A549 (cell line): ENCODE data around the gene ARL3. TPM values are rescaled to one million over a fixed set of nuclear protein-coding genes. Genes with fewer than 3 reads are reported as not detected.
A peak's percentile ranks its signal among the peaks of the same experiment; 100 is the strongest.

ENCODE experiments used
- ATAC-seq, 2 experiments: fragments of 200-7000 bp in 1 of 2; fragments of >200 bp in 1 of 2; cut with Nextera tagmentation in 1 of 2; cut with Tn5 transposase in 1 of 2; 3 replicates each; pipeline versions ENCODE4 v1.8.0 to v1.9.1; 2018 to 2020; ENCODE audit warnings: mild to moderate bottlenecking in 1 of 2, moderate library complexity in 1 of 2
- CTCF ChIA-PET: fragments of 300-600 bp; sonication (Branson Sonifier 250); formaldehyde crosslinking; extraction: SDS; loops from one replicate; lab custom pipeline; 2021; ENCODE audit warnings: antibody characterized with exemption, inconsistent platforms; lab: Yijun Ruan, JAX
- POLR2A ChIA-PET: fragments of 350-600 bp; formaldehyde crosslinking; extraction: SDS; loops from one replicate; lab custom pipeline; 2021; ENCODE audit warnings: antibody characterized with exemption, inconsistent platforms; lab: Yijun Ruan, JAX
- DNase-seq, 2 experiments: peaks; one replicate each; pipeline versions ENCODE4 v3.0.0 to v3.0.0-alpha.2; 2011 to 2016; ENCODE audit warnings: low read depth in 1 of 2, low spot score in 1 of 2
- FAIRE-seq: peaks from 2 replicates; lab custom pipeline; 2011; peaks lifted over from hg19 to GRCh38; lab: Jason Lieb, UNC
- H3K27ac ChIP-seq, 2 experiments: fragments of >200 bp; sonication (Bioruptor Twin); formaldehyde crosslinking; 3 replicates each; pipeline ENCODE4 v1.5.1; 2016 to 2017
- H3K4me1 ChIP-seq: fragments of >200 bp; sonication (Bioruptor Twin); formaldehyde crosslinking; 3 replicates; pipeline ENCODE4 v1.6.1; 2016
- H3K4me2 ChIP-seq: fragments of >200 bp; sonication (Bioruptor Twin); formaldehyde crosslinking; 3 replicates; pipeline ENCODE4 v1.6.1; 2016
- H3K4me3 ChIP-seq: fragments of >200 bp; sonication (Bioruptor Twin); formaldehyde crosslinking; 3 replicates; pipeline ENCODE4 v1.5.1; 2016
- H3K9me3 ChIP-seq: fragments of >200 bp; sonication (Bioruptor Twin); formaldehyde crosslinking; 3 replicates; pipeline ENCODE4 v1.6.1; 2016
- ATOH8 ChIP-seq: fragments of 250-450 bp; sonication (Bioruptor Pico); IDR thresholded peaks from 2 replicates; pipeline ENCODE4 v1.5.0; 2020; ENCODE audit warnings: low read depth, mild to moderate bottlenecking, moderate library complexity
- CBX8 ChIP-seq: fragments of 200-600 bp; sonication (generic); IDR thresholded peaks from 2 replicates; pipeline ENCODE4 v1.6.1; 2016
- EP300 ChIP-seq, 2 experiments: fragments of >200 bp; sonication (Bioruptor Twin); formaldehyde crosslinking; IDR thresholded peaks; 2 replicates in 1 of 2; 3 replicates in 1 of 2; pipeline ENCODE4 v1.6.1; 2016 to 2017
- GATA3 ChIP-seq: IDR thresholded peaks from 2 replicates; pipeline ENCODE4 v1.6.1; 2012; ENCODE audit warnings: borderline replicate concordance
- HDAC2 ChIP-seq: fragments of 200-600 bp; sonication (generic); IDR thresholded peaks from 2 replicates; pipeline ENCODE4 v1.6.1; 2016
- HOXA7 ChIP-seq: fragments of 250-450 bp; sonication (Bioruptor Pico); IDR thresholded peaks from 2 replicates; pipeline ENCODE4 v1.5.0; 2020; ENCODE audit warnings: mild to moderate bottlenecking, moderate library complexity
- HOXB13 ChIP-seq: fragments of 250-450 bp; sonication (Bioruptor Pico); IDR thresholded peaks from 2 replicates; pipeline ENCODE4 v1.5.0; 2020; ENCODE audit warnings: low read depth, mild to moderate bottlenecking, moderate library complexity
- HOXB5 ChIP-seq: fragments of 250-450 bp; sonication (Bioruptor Pico); IDR thresholded peaks from 2 replicates; pipeline ENCODE4 v1.5.0; 2020; ENCODE audit warnings: mild to moderate bottlenecking, moderate library complexity
- JUN ChIP-seq, 2 experiments: fragments of >200 bp; sonication (Bioruptor Twin); formaldehyde crosslinking; IDR thresholded peaks; 2 replicates in 1 of 2; 3 replicates in 1 of 2; pipeline ENCODE4 v1.6.1; 2016 to 2017
- JUNB ChIP-seq: fragments of >200 bp; sonication (Bioruptor Twin); formaldehyde crosslinking; IDR thresholded peaks from 2 replicates; pipeline ENCODE4 v1.6.1; 2016
- KDM5A ChIP-seq: fragments of 200-600 bp; sonication (generic); IDR thresholded peaks from 2 replicates; pipeline ENCODE4 v1.6.1; 2016; ENCODE audit warnings: antibody characterized with exemption, mild to moderate bottlenecking
- MAFK ChIP-seq: fragments of 450-650 bp; IDR thresholded peaks from 2 replicates; pipeline ENCODE4 v1.6.1; 2014; ENCODE audit not compliant: partially characterized antibody
- MYC ChIP-seq: IDR thresholded peaks from 2 replicates; pipeline ENCODE4 v1.6.1; 2012; ENCODE audit warnings: mild to moderate bottlenecking, inconsistent platforms, low read length, improper control_type of control experiment, borderline replicate concordance
- NFE2L2 ChIP-seq: fragments of 150-350 bp; conservative IDR thresholded peaks from 2 replicates; pipeline ENCODE4 v1.6.1; 2014; ENCODE audit warnings: low read length
- NR3C1 ChIP-seq: fragments of >200 bp; sonication (Bioruptor Twin); formaldehyde crosslinking; IDR thresholded peaks from 3 replicates; pipeline ENCODE4 v1.6.1; 2017
- POLR2A ChIP-seq: IDR thresholded peaks from 2 replicates; pipeline ENCODE4 v1.6.1; 2012; ENCODE audit warnings: mild to moderate bottlenecking, low read length
- RAD21 ChIP-seq, 2 experiments: fragments of >200 bp in 1 of 2; sonication (Bioruptor Twin) in 1 of 2; formaldehyde crosslinking in 1 of 2; IDR thresholded peaks in 1 of 2; conservative IDR thresholded peaks in 1 of 2; 2 replicates in 1 of 2; 3 replicates in 1 of 2; pipeline ENCODE4 v1.6.1; 2012 to 2018; ENCODE audit warnings: inconsistent platforms in 1 of 2
- SREBF2 ChIP-seq: fragments of 450-650 bp; IDR thresholded peaks from 2 replicates; pipeline ENCODE4 v1.6.1; 2014; ENCODE audit warnings: mild to moderate bottlenecking, moderate library complexity
- TP53 ChIP-seq: fragments of 250-450 bp; sonication (Bioruptor Pico); IDR thresholded peaks from 2 replicates; pipeline ENCODE4 v1.5.0; 2021; ENCODE audit warnings: mild to moderate bottlenecking, moderate library complexity
- ZC3H11A ChIP-seq: fragments of 450-650 bp; IDR thresholded peaks from 2 replicates; pipeline ENCODE4 v1.6.1; 2014; ENCODE audit warnings: antibody characterized with exemption, mild to moderate bottlenecking
- ZFP36 ChIP-seq: fragments of 450-650 bp; IDR thresholded peaks from 2 replicates; pipeline ENCODE4 v1.6.1; 2014; ENCODE audit warnings: borderline replicate concordance; ENCODE audit not compliant: partially characterized antibody
- WGBS: methylation state at CpG from one replicate; pipeline ENCODE4 v1.1.6; 2017; ENCODE audit errors: missing lambda C conversion rate; 5-methylcytosine and 5-hydroxymethylcytosine counted together
- polyA plus RNA-seq, 4 experiments: library from polyadenylated mRNA; depleted of rRNA in 3 of 4; stranded (reverse); fragments of >200 nt; fragmentation: RNase III in 1 of 4; extraction: RNeasy Plus Mini Kit Qiagen cat#74134 plus additional on column Dnase treatment in 1 of 4; gene quantifications; 2 replicates in 3 of 4; 3 replicates in 1 of 4; pipeline ENCODE4 v1.2.3, GENCODE V29; 2011 to 2017
- TF ChIP-seq, protein P1 (sequence below): fragments of >200 bp; sonication (Bioruptor Twin); formaldehyde crosslinking; IDR thresholded peaks from 3 replicates; pipeline ENCODE4 v1.6.1; 2016
- TF ChIP-seq, protein P2 (sequence below): fragments of 250-450 bp; sonication (Bioruptor Pico); IDR thresholded peaks from 2 replicates; pipeline ENCODE4 v1.5.0; 2021; ENCODE audit warnings: mild to moderate bottlenecking, moderate library complexity, borderline replicate concordance
- TF ChIP-seq, protein P3 (sequence below): fragments of >200 bp; sonication (Bioruptor Twin); formaldehyde crosslinking; IDR thresholded peaks from 2 replicates; pipeline ENCODE4 v1.6.1; 2016
- TF ChIP-seq, protein P4 (sequence below): fragments of >200 bp; sonication (Bioruptor Twin); formaldehyde crosslinking; IDR thresholded peaks from 3 replicates; pipeline ENCODE4 v1.5.1; 2016

Gene ARL3
- polyA plus RNA-seq, 2 of the 4 experiments (the other 2 are of a cell fraction) = 20.2 to 21.3 TPM

GRCh38 chr10:102710609-102711008 is 3.6 kb downstream of the ARL3 start:
- WGBS = 31% methylated on average over 4 of the region's 4 CpGs
- Histone ChIP-seq H3K4me1 (peaks cover 30% of the 10 kb centered on the region), H3K9me3 (no peaks in the 10 kb centered on the region), H3K27ac (no peak overlapping the region), H3K4me2 (peak overlapping the region; percentile 54), H3K4me3 (no peak overlapping the region)
- no peak for FAIRE-seq
- DNase-seq = no peak
- POLR2A ChIA-PET = no interaction called here
- TF ChIP-seq, protein P1, sequence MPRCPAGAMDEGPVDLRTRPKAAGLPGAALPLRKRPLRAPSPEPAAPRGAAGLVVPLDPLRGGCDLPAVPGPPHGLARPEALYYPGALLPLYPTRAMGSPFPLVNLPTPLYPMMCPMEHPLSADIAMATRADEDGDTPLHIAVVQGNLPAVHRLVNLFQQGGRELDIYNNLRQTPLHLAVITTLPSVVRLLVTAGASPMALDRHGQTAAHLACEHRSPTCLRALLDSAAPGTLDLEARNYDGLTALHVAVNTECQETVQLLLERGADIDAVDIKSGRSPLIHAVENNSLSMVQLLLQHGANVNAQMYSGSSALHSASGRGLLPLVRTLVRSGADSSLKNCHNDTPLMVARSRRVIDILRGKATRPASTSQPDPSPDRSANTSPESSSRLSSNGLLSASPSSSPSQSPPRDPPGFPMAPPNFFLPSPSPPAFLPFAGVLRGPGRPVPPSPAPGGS = no peak
- TF ChIP-seq JUN (IDR thresholded peaks at IDR 0.05) (no peak), ATOH8 (CRISPR knock-in tag) (no peak), HOXB13 (CRISPR knock-in tag) (no peak), NFE2L2 (no peak), HOXB5 (CRISPR knock-in tag) (no peak), MYC (no peak), HOXA7 (CRISPR knock-in tag) (no peak), GATA3 (no peak), NR3C1 (no peak), HDAC2 (no peak), ZFP36 (no peak)
- TF ChIP-seq, protein P2, sequence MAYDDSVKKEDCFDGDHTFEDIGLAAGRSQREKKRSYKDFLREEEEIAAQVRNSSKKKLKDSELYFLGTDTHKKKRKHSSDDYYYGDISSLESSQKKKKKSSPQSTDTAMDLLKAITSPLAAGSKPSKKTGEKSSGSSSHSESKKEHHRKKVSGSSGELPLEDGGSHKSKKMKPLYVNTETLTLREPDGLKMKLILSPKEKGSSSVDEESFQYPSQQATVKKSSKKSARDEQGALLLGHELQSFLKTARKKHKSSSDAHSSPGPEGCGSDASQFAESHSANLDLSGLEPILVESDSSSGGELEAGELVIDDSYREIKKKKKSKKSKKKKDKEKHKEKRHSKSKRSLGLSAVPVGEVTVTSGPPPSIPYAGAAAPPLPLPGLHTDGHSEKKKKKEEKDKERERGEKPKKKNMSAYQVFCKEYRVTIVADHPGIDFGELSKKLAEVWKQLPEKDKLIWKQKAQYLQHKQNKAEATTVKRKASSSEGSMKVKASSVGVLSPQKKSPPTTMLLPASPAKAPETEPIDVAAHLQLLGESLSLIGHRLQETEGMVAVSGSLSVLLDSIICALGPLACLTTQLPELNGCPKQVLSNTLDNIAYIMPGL (CRISPR knock-in tag) = no peak
- TF ChIP-seq, all 56 proteins: peak for 0
- ATAC-seq = no peak
- CTCF ChIA-PET = interaction anchor here (0.5 to 2.0 kb wide), 5 partner anchors 10 to 862 kb away, joined by 3 to 6 read pairs (median 4); no protein-coding TSS in a partner anchor

GRCh38 chr10:102705531-102705930 is 8.7 kb downstream of the ARL3 start:
- CTCF ChIA-PET = interaction anchor here (0.8 to 2.0 kb wide), 5 partner anchors 8 to 61 kb away, joined by 3 to 9 read pairs (median 3); partner anchors contain the start of genes ARL3, SFXN2 and TRIM8
- Histone ChIP-seq H3K4me2 (peak overlapping the region; percentile 43), H3K4me1 (peaks cover 27% of the 10 kb centered on the region), H3K27ac (peak overlapping the region in 1 of 2 experiments; percentile 52; a peak in 2 of 6 replicates), H3K4me3 (no peak overlapping the region), H3K9me3 (no peaks in the 10 kb centered on the region)
- POLR2A ChIA-PET = interaction anchor here (0.9 kb wide), 1 partner anchor 9 kb away, joined by 4 read pairs; the partner anchor contains the start of genes ARL3 and SFXN2
- TF ChIP-seq KDM5A = no peak
- TF ChIP-seq CBX8 = no peak
- no peak for TF ChIP-seq MAFK
- no peak for TF ChIP-seq ZC3H11A
- no peak for TF ChIP-seq RAD21 (conservative IDR thresholded peaks at IDR 0.05 in 1 of 2, IDR thresholded peaks at IDR 0.05 in 1 of 2)
- FAIRE-seq (no peak), DNase-seq (no peak), ATAC-seq (no peak)
- 74% methylated on average over 2 of the region's 2 CpGs for WGBS

DNA sequence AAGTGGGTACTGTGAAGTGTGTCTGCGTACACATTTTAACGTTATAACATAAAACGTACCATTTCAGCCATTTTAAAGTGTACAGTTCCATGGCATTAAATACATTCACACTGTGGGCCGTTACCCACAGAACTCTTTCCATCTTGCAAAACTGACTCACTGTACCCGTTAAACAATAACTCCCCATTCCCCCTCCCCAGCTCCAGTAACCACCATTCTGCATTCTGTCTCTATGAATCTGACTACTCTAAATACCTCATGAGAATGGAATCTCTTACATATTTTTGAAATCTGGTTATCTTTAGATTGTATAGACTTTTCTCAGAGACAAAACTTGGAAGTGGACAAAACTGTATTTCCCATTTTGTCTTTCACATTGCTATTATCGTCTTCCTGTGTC is 9.3 kb downstream of the ARL3 start:
- no peaks in the 10 kb centered on the region for H3K9me3 ChIP-seq
- POLR2A ChIA-PET = interaction anchor here (0.9 kb wide), 1 partner anchor 9 kb away, joined by 4 read pairs; the partner anchor contains the start of genes ARL3 and SFXN2
- peak overlapping the region in 1 of 2 experiments; percentile 52; a peak in 2 of 6 replicates for H3K27ac ChIP-seq
- WGBS = 56% methylated on average over 6 of the region's 6 CpGs
- CTCF ChIA-PET = interaction anchor here (0.8 to 2.0 kb wide), 5 partner anchors 9 to 60 kb away, joined by 3 to 9 read pairs (median 3); partner anchors contain the start of genes ARL3, SFXN2 and TRIM8
- peak overlapping the region; percentile 43 for H3K4me2 ChIP-seq
- DNase-seq (no peak), ATAC-seq (peak; percentile 39 to 56; a peak in 3 of 6 replicates), FAIRE-seq (no peak)
- H3K4me3 ChIP-seq = no peak overlapping the region
- peaks cover 21% of the 10 kb centered on the region for H3K4me1 ChIP-seq
- no peak for TF ChIP-seq ZC3H11A
- no peak for TF ChIP-seq MYC
- no peak for TF ChIP-seq POLR2A
- no peak for TF ChIP-seq SREBF2
- no peak for TF ChIP-seq JUNB
- TF ChIP-seq HDAC2 = no peak
- no peak for TF ChIP-seq TP53 (CRISPR knock-in tag)
- TF ChIP-seq, protein P2 (CRISPR knock-in tag) = no peak
- no peak for TF ChIP-seq RAD21 (conservative IDR thresholded peaks at IDR 0.05 in 1 of 2, IDR thresholded peaks at IDR 0.05 in 1 of 2)
- no peak for TF ChIP-seq EP300 (IDR thresholded peaks at IDR 0.05)
- TF ChIP-seq, protein P3, sequence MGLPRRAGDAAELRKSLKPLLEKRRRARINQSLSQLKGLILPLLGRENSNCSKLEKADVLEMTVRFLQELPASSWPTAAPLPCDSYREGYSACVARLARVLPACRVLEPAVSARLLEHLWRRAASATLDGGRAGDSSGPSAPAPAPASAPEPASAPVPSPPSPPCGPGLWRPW = no peak
- TF ChIP-seq, protein P4, sequence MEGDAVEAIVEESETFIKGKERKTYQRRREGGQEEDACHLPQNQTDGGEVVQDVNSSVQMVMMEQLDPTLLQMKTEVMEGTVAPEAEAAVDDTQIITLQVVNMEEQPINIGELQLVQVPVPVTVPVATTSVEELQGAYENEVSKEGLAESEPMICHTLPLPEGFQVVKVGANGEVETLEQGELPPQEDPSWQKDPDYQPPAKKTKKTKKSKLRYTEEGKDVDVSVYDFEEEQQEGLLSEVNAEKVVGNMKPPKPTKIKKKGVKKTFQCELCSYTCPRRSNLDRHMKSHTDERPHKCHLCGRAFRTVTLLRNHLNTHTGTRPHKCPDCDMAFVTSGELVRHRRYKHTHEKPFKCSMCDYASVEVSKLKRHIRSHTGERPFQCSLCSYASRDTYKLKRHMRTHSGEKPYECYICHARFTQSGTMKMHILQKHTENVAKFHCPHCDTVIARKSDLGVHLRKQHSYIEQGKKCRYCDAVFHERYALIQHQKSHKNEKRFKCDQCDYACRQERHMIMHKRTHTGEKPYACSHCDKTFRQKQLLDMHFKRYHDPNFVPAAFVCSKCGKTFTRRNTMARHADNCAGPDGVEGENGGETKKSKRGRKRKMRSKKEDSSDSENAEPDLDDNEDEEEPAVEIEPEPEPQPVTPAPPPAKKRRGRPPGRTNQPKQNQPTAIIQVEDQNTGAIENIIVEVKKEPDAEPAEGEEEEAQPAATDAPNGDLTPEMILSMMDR = no peak
